HepG2 (cell line): Measurements from ENCODE around the gene CTDNEP1. TPM values are rescaled to one million over a fixed set of nuclear protein-coding genes. Genes with fewer than 3 reads are reported as not detected.

ENCODE experiments used
- ELK4 ChIP-seq: sonication (generic); formaldehyde crosslinking; IDR thresholded peaks from 2 replicates; pipeline ENCODE4 v1.9.0; 2021; ENCODE audit warnings: missing genetic modification reagents, borderline replicate concordance
- GATAD1 ChIP-seq: IDR thresholded peaks from 2 replicates; pipeline ENCODE4 v1.6.1; 2016; ENCODE audit warnings: missing genetic modification reagents, missing compliant biosample characterization
- HMG20A ChIP-seq: IDR thresholded peaks from 2 replicates; pipeline ENCODE4 v1.6.1; 2016; ENCODE audit warnings: borderline replicate concordance
- HNRNPK ChIP-seq: fragments of 200-400 bp; formaldehyde crosslinking; IDR thresholded peaks from 2 replicates; pipeline ENCODE4 v1.6.1; 2018; ENCODE audit warnings: low read length, low read depth, moderate library complexity, mild to moderate bottlenecking; ENCODE audit not compliant: poor library complexity, severe bottlenecking
- HOXA5 ChIP-seq: sonication (generic); formaldehyde crosslinking; IDR thresholded peaks from 2 replicates; pipeline ENCODE4 v1.4.0; 2020; ENCODE audit warnings: missing genetic modification reagents
- MAFG ChIP-seq: sonication (generic); formaldehyde crosslinking; IDR thresholded peaks from 2 replicates; pipeline ENCODE4 v1.5.1; 2020; ENCODE audit warnings: mild to moderate bottlenecking, missing genetic modification reagents
- NFKB2 ChIP-seq: sonication (generic); formaldehyde crosslinking; IDR thresholded peaks from 2 replicates; pipeline ENCODE4 v1.4.0; 2020; ENCODE audit warnings: missing genetic modification reagents, borderline replicate concordance
- POLR2G ChIP-seq: fragments of 200-400 bp; formaldehyde crosslinking; IDR thresholded peaks from 2 replicates; pipeline ENCODE4 v1.6.1; 2018; ENCODE audit warnings: mild to moderate bottlenecking, low read depth, low read length, moderate library complexity
- SIN3B ChIP-seq: fragments of 150-350 bp; IDR thresholded peaks from 2 replicates; pipeline ENCODE4 v1.6.1; 2014; ENCODE audit warnings: low read length
- THAP9 ChIP-seq: sonication (generic); formaldehyde crosslinking; IDR thresholded peaks from 2 replicates; pipeline ENCODE4; 2020; ENCODE audit warnings: missing genetic modification reagents, mild to moderate bottlenecking, borderline replicate concordance
- TIGD3 ChIP-seq: sonication (generic); formaldehyde crosslinking; IDR thresholded peaks from 2 replicates; pipeline ENCODE4 v1.5.1; 2020; ENCODE audit warnings: mild to moderate bottlenecking, missing genetic modification reagents, borderline replicate concordance
- ZFP36L1 ChIP-seq: sonication (generic); formaldehyde crosslinking; IDR thresholded peaks from 2 replicates; pipeline ENCODE4 v1.8.0; 2022; ENCODE audit warnings: mild to moderate bottlenecking, missing genetic modification reagents, moderate library complexity
- ZNF230 ChIP-seq: sonication (generic); formaldehyde crosslinking; IDR thresholded peaks from 2 replicates; pipeline ENCODE4 v1.4.0; 2020; ENCODE audit warnings: mild to moderate bottlenecking, missing genetic modification reagents
- ZNF274 ChIP-seq: sonication (generic); formaldehyde crosslinking; IDR thresholded peaks from 2 replicates; pipeline ENCODE4 v1.5.1; 2020; ENCODE audit warnings: mild to moderate bottlenecking, missing genetic modification reagents
- ZNF333 ChIP-seq: sonication (generic); formaldehyde crosslinking; IDR thresholded peaks from 2 replicates; pipeline ENCODE4 v1.4.0; 2020; ENCODE audit warnings: mild to moderate bottlenecking, missing genetic modification reagents, borderline replicate concordance
- ZNF414 ChIP-seq: sonication (generic); formaldehyde crosslinking; IDR thresholded peaks from 2 replicates; pipeline ENCODE4 v1.5.0; 2020; ENCODE audit warnings: missing genetic modification reagents
- ZNF614 ChIP-seq: IDR thresholded peaks from 2 replicates; pipeline ENCODE4 v1.6.1; 2018; ENCODE audit warnings: missing biosample characterization, missing genetic modification reagents, inconsistent platforms, borderline replicate concordance
- ZNF678 ChIP-seq: sonication (generic); formaldehyde crosslinking; IDR thresholded peaks from 2 replicates; pipeline ENCODE4 v1.4.0; 2020; ENCODE audit warnings: mild to moderate bottlenecking, missing genetic modification reagents
- ZNF709 ChIP-seq: sonication (generic); formaldehyde crosslinking; IDR thresholded peaks from 2 replicates; pipeline ENCODE4 v1.5.0; 2020; ENCODE audit warnings: mild to moderate bottlenecking, missing genetic modification reagents
- ZNF761 ChIP-seq: sonication (generic); formaldehyde crosslinking; conservative IDR thresholded peaks from 2 replicates; pipeline ENCODE4 v1.4.0; 2020; ENCODE audit warnings: mild to moderate bottlenecking, missing genetic modification reagents
- ZNF788 ChIP-seq: sonication (generic); formaldehyde crosslinking; IDR thresholded peaks from 2 replicates; pipeline ENCODE4 v1.5.0; 2020; ENCODE audit warnings: mild to moderate bottlenecking, missing genetic modification reagents, borderline replicate concordance
- ZNF83 ChIP-seq: sonication (generic); formaldehyde crosslinking; IDR thresholded peaks from 2 replicates; pipeline ENCODE4 v1.4.0; 2020; ENCODE audit warnings: missing genetic modification reagents, mild to moderate bottlenecking, borderline replicate concordance
- polyA plus RNA-seq, 8 experiments: library from polyadenylated mRNA; depleted of rRNA in 3 of 8; stranded (reverse) in 7 of 8; unstranded in 1 of 8; fragments of >200 nt; fragmentation: Illumina TruSeq in 4 of 8; extraction: Trizol in 4 of 8; gene quantifications; 2 replicates each; pipeline versions ENCODE4 v1.2.1 to v1.2.3, GENCODE V29; 2011 to 2016; ENCODE audit warnings: low read depth in 4 of 8, missing spikeins in 1 of 8, mixed read lengths in 1 of 8; ENCODE audit not compliant: insufficient read depth in 1 of 8
- total RNA-seq, 5 experiments: library from RNA; depleted of rRNA; stranded (reverse); fragments of >200 nt; fragmentation: Illumina TruSeq; extraction: Trizol; gene quantifications; 2 replicates each; pipeline ENCODE4 v1.2.3, GENCODE V29; 2016; ENCODE audit warnings: low read depth in 1 of 5
- TF ChIP-seq, protein P1 (sequence below): sonication (generic); formaldehyde crosslinking; IDR thresholded peaks from 2 replicates; pipeline ENCODE4 v1.9.0; 2021; ENCODE audit warnings: missing genetic modification reagents, mild to moderate bottlenecking, borderline replicate concordance

Gene CTDNEP1
- total and polyA plus RNA-seq, 2 of the 13 experiments (the other 11 are each of a cell fraction or from before 2014, with no cell fraction given): 19.8 to 118 TPM

- TF ChIP-seq, protein P1, sequence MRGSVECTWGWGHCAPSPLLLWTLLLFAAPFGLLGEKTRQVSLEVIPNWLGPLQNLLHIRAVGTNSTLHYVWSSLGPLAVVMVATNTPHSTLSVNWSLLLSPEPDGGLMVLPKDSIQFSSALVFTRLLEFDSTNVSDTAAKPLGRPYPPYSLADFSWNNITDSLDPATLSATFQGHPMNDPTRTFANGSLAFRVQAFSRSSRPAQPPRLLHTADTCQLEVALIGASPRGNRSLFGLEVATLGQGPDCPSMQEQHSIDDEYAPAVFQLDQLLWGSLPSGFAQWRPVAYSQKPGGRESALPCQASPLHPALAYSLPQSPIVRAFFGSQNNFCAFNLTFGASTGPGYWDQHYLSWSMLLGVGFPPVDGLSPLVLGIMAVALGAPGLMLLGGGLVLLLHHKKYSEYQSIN (CRISPR knock-in tag): no peak
- TF ChIP-seq ZNF333 (CRISPR knock-in tag) (no peak), HOXA5 (CRISPR knock-in tag) (peak; percentile 43; the same call in 1 of the 2 replicates), SIN3B (no peak), MAFG (CRISPR knock-in tag) (no peak), HNRNPK (no peak), POLR2G (0 out of 2 replicates have a peak, but pooled peaks have one; percentile 29), ZNF761 (CRISPR knock-in tag) (no peak), ZNF230 (CRISPR knock-in tag) (no peak), ZNF709 (CRISPR knock-in tag) (peak; percentile 55; the same call in 1 of the 2 replicates), TIGD3 (CRISPR knock-in tag) (no peak), THAP9 (CRISPR knock-in tag) (no peak), ZNF788 (no peak), ZNF414 (no peak), ELK4 (CRISPR knock-in tag) (no peak), ZNF274 (CRISPR knock-in tag) (no peak), HMG20A (CRISPR knock-in tag) (no peak), ZFP36L1 (no peak), NFKB2 (CRISPR knock-in tag) (peak; percentile 72; the same call in 1 of the 2 replicates), ZNF83 (CRISPR knock-in tag) (no peak), ZNF678 (CRISPR knock-in tag) (no peak), GATAD1 (CRISPR knock-in tag) (0 out of 2 replicates have a peak, but pooled peaks have one; percentile 29), ZNF614 (CRISPR knock-in tag) (peak; percentile 68; the same call in 1 of the 2 replicates)
These were observed 44.8 kb upstream of the CTDNEP1 start (continued) for GRCh38 chr17:7296189-7296861.
